Measurements from ENCODE around the gene PPP2R2B.

Gene PPP2R2B

DNA sequence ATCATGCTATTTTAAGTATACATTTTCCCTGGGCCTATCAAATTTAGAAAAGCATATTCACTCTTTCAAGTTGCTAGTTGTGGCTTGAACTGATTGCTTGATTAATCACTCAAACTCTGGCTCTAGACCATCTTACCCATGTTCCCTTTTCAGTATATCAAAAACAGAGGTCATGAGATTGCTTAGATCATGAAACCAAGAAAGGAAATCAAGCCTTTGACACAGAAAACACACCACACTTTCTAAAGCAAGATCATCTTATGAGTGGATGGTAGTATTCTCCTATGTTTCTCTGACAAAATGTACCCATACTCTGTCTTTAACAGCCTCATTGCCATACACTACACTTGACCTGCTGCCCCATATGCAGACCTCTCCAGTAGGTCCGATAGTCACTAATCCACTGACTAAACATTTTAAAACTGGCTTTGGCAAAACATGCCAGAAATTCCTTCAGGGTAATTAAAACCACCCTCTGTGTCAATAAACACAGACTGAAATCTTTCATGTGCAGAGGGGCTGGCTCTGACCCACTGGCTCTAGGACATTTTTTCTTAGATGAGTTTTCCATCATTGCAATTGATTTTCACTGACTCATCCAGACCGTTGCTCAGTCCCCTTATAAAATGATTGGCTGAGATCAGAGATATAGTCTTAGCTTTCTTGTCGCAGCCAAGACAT lies 18.2 kb downstream of the PPP2R2B start:
- Histone ChIP-seq H3K4me3 (ENCODE audit: insufficient read depth in 1 of 2, low read depth in 1 of 2, low read length in 2 of 2) (no peak overlapping the region), H4K91ac (ENCODE audit: low read length) (no peak overlapping the region), H3K23ac (ENCODE audit: low read length in 2 of 2) (no peak overlapping the region), H3K27ac (ENCODE audit: low read length, poor library complexity, severe bottlenecking) (peak overlapping the region; percentile 72), H3K27me3 (ENCODE audit: control insufficient read depth in 1 of 2, insufficient read depth in 1 of 2, low read length in 2 of 2) (no peaks in the 10 kb centered on the region), H2BK12ac (ENCODE audit: low read length in 2 of 2) (no peak overlapping the region), H3K36me3 (ENCODE audit: control insufficient read depth in 1 of 2, insufficient read depth in 2 of 2, low read depth in 1 of 2, low read length in 2 of 2) (no peaks in the 10 kb centered on the region), H3K79me1 (replicated peaks; ENCODE audit: low read length, poor library complexity, severe bottlenecking) (no peaks in the 10 kb centered on the region), H3K18ac (ENCODE audit: low read depth in 1 of 2, low read length in 2 of 2) (no peak overlapping the region), H3K4ac (ENCODE audit: low read depth in 1 of 2, low read length in 2 of 2) (no peak overlapping the region), H3K9me3 (ENCODE audit: control insufficient read depth, low read length) (no peaks in the 10 kb centered on the region), H2BK120ac (ENCODE audit: low read depth, low read length) (no peak overlapping the region), H3K9ac (ENCODE audit: low read length) (no peak overlapping the region), H2BK15ac (ENCODE audit: low read depth, poor library complexity, severe bottlenecking) (no peak overlapping the region), H3K4me1 (ENCODE audit: control insufficient read depth, insufficient read depth, low read depth, low read length) (no peaks in the 10 kb centered on the region), H3K14ac (ENCODE audit: low read length in 2 of 2) (no peak overlapping the region), H3K4me2 (ENCODE audit: low read length, poor library complexity, severe bottlenecking) (no peak overlapping the region), H4K8ac (ENCODE audit: low read length) (no peak overlapping the region), H2AK5ac (ENCODE audit: low read length, severe bottlenecking) (no peak overlapping the region), H2AFZ (ENCODE audit: low read depth, low read length) (no peak overlapping the region), H2BK5ac (ENCODE audit: low read depth, low read length, poor library complexity, severe bottlenecking) (no peak overlapping the region)
- DNase-seq, result peak; percentile 4
- WGBS, result 28% methylated on average over 3 of the region's 3 CpGs

DNA sequence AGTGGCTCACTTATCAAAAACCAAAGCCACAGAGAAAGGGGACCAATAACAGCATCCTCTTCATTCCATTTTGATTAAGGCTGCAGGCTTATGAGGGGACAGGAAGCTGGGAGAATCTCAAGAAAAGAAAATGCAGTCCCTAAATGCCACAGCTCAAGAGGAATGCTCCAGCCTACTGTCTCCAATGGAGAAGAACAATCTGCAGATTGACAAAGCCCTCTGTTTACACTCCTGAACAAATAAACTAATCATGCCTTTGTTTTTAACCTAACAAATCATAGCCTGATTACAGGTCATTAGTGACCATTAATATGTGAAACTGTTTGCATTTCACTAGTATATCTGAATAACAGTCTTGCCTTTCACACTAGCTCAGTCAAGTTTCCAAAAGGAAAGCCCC lies 26.5 kb downstream of the PPP2R2B start:
- Histone ChIP-seq H3K23ac (ENCODE audit: low read length in 2 of 2) (no peak overlapping the region), H2BK5ac (ENCODE audit: low read depth, low read length, poor library complexity, severe bottlenecking) (no peak overlapping the region), H3K4me2 (ENCODE audit: low read length, poor library complexity, severe bottlenecking) (no peak overlapping the region), H3K9me3 (ENCODE audit: control insufficient read depth, low read length) (no peaks in the 10 kb centered on the region), H2AK5ac (ENCODE audit: low read length, severe bottlenecking) (no peak overlapping the region), H2BK120ac (ENCODE audit: low read depth, low read length) (no peak overlapping the region), H4K91ac (ENCODE audit: low read length) (no peak overlapping the region), H2BK15ac (ENCODE audit: low read depth, poor library complexity, severe bottlenecking) (no peak overlapping the region), H3K4me1 (ENCODE audit: control insufficient read depth, insufficient read depth, low read depth, low read length) (no peaks in the 10 kb centered on the region), H3K18ac (ENCODE audit: low read depth in 1 of 2, low read length in 2 of 2) (no peak overlapping the region), H3K9ac (ENCODE audit: low read length) (no peak overlapping the region), H3K36me3 (ENCODE audit: control insufficient read depth in 1 of 2, insufficient read depth in 2 of 2, low read depth in 1 of 2, low read length in 2 of 2) (no peaks in the 10 kb centered on the region), H3K4ac (ENCODE audit: low read depth in 1 of 2, low read length in 2 of 2) (no peak overlapping the region), H4K8ac (ENCODE audit: low read length) (no peak overlapping the region), H3K4me3 (ENCODE audit: insufficient read depth in 1 of 2, low read depth in 1 of 2, low read length in 2 of 2) (no peak overlapping the region), H3K14ac (ENCODE audit: low read length in 2 of 2) (no peak overlapping the region), H2BK12ac (ENCODE audit: low read length in 2 of 2) (no peak overlapping the region), H3K27ac (ENCODE audit: low read length, poor library complexity, severe bottlenecking) (no peak overlapping the region), H3K27me3 (ENCODE audit: control insufficient read depth in 1 of 2, insufficient read depth in 1 of 2, low read length in 2 of 2) (no peaks in the 10 kb centered on the region), H2AFZ (ENCODE audit: low read depth, low read length) (no peak overlapping the region), H3K79me1 (replicated peaks; ENCODE audit: low read length, poor library complexity, severe bottlenecking) (no peaks in the 10 kb centered on the region)
- no peak for DNase-seq

DNA sequence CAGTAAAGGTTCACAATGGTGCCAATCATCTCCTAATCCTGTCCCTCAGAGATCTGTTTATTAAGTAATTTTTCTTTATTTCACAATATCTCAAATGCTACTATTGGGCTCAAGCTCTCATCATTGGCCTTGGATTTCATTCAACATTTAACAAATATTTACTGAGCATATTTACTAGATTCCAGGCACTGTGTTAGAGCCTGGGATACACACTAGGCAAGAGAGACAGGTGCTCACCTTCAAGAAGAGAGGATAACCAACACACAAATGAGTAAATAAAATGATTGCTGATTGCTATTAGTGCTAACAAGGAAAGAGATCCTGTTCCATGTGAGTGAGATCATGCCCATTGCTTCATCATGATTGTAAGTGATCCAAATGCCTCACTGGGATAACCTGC lies 27.4 kb downstream of the PPP2R2B start:
- Histone ChIP-seq H3K4me1 (ENCODE audit: control insufficient read depth, insufficient read depth, low read depth, low read length) (no peaks in the 10 kb centered on the region), H3K79me1 (replicated peaks; ENCODE audit: low read length, poor library complexity, severe bottlenecking) (no peaks in the 10 kb centered on the region), H2BK12ac (ENCODE audit: low read length in 2 of 2) (no peak overlapping the region), H2AK5ac (ENCODE audit: low read length, severe bottlenecking) (no peak overlapping the region), H3K4me2 (ENCODE audit: low read length, poor library complexity, severe bottlenecking) (no peak overlapping the region), H2AFZ (ENCODE audit: low read depth, low read length) (no peak overlapping the region), H3K4me3 (ENCODE audit: insufficient read depth in 1 of 2, low read depth in 1 of 2, low read length in 2 of 2) (no peak overlapping the region), H2BK5ac (ENCODE audit: low read depth, low read length, poor library complexity, severe bottlenecking) (no peak overlapping the region), H3K18ac (ENCODE audit: low read depth in 1 of 2, low read length in 2 of 2) (no peak overlapping the region), H3K9me3 (ENCODE audit: control insufficient read depth, low read length) (no peaks in the 10 kb centered on the region), H3K23ac (ENCODE audit: low read length in 2 of 2) (no peak overlapping the region), H2BK15ac (ENCODE audit: low read depth, poor library complexity, severe bottlenecking) (no peak overlapping the region), H3K9ac (ENCODE audit: low read length) (no peak overlapping the region), H2BK120ac (ENCODE audit: low read depth, low read length) (no peak overlapping the region), H3K4ac (ENCODE audit: low read depth in 1 of 2, low read length in 2 of 2) (no peak overlapping the region), H3K27ac (ENCODE audit: low read length, poor library complexity, severe bottlenecking) (no peak overlapping the region), H4K8ac (ENCODE audit: low read length) (no peak overlapping the region), H3K14ac (ENCODE audit: low read length in 2 of 2) (no peak overlapping the region), H3K36me3 (ENCODE audit: control insufficient read depth in 1 of 2, insufficient read depth in 2 of 2, low read depth in 1 of 2, low read length in 2 of 2) (no peaks in the 10 kb centered on the region), H4K91ac (ENCODE audit: low read length) (no peak overlapping the region), H3K27me3 (ENCODE audit: control insufficient read depth in 1 of 2, insufficient read depth in 1 of 2, low read length in 2 of 2) (no peaks in the 10 kb centered on the region)
- DNase-seq, result no peak

DNA sequence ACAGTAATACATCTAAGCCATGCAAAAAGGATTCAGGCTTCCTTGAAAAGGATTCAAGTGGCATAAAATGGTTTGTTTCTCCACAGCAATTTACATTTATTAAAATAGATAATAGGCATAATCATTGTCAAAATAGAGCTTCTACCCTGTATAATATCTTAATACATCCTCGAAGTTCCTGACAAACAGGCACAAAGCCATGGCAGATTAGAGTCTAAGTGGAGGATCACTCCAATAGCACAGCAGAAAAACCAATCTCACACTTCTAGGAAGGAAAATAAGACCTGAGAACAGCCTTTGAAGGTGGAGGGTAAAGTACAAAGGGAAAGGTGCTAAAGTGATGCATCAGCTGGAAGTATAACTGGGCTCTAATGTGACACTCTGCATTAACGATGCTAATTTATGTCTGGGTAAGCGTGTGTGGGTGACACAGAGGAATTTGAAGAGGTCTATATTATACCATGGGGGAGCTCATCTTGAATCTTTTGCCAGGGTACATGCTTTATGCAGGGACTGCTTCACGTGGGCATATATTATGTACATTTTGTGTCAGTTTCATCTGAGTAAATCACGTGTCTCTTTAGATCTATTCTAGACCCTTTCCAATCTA lies 28.8 kb downstream of the PPP2R2B start:
- no peak overlapping the region for H4K91ac ChIP-seq (ENCODE audit: low read length)
- no peak overlapping the region for H3K23ac ChIP-seq (ENCODE audit: low read length in 2 of 2)
- no peak for DNase-seq
- no peak overlapping the region for H2AK5ac ChIP-seq (ENCODE audit: low read length, severe bottlenecking)
- H3K4me1 ChIP-seq (ENCODE audit: control insufficient read depth, insufficient read depth, low read depth, low read length), result no peaks in the 10 kb centered on the region
- H2BK120ac ChIP-seq (ENCODE audit: low read depth, low read length), result no peak overlapping the region
- H2BK12ac ChIP-seq (ENCODE audit: low read length in 2 of 2), result no peak overlapping the region
- H3K4ac ChIP-seq (ENCODE audit: low read depth in 1 of 2, low read length in 2 of 2), result no peak overlapping the region
- no peak overlapping the region for H4K8ac ChIP-seq (ENCODE audit: low read length)
- H3K4me3 ChIP-seq (ENCODE audit: insufficient read depth in 1 of 2, low read depth in 1 of 2, low read length in 2 of 2), result no peak overlapping the region
- H3K4me2 ChIP-seq (ENCODE audit: low read length, poor library complexity, severe bottlenecking), result no peak overlapping the region
- no peak overlapping the region for H2BK15ac ChIP-seq (ENCODE audit: low read depth, poor library complexity, severe bottlenecking)
- WGBS, result 65% methylated on average over 5 of the region's 5 CpGs
- H3K9ac ChIP-seq (ENCODE audit: low read length), result no peak overlapping the region
- H3K27me3 ChIP-seq (ENCODE audit: control insufficient read depth in 1 of 2, insufficient read depth in 1 of 2, low read length in 2 of 2), result no peaks in the 10 kb centered on the region
- H2AFZ ChIP-seq (ENCODE audit: low read depth, low read length), result no peak overlapping the region
- no peak overlapping the region for H3K27ac ChIP-seq (ENCODE audit: low read length, poor library complexity, severe bottlenecking)
- no peaks in the 10 kb centered on the region for H3K79me1 ChIP-seq (replicated peaks; ENCODE audit: low read length, poor library complexity, severe bottlenecking)
- H3K36me3 ChIP-seq (ENCODE audit: control insufficient read depth in 1 of 2, insufficient read depth in 2 of 2, low read depth in 1 of 2, low read length in 2 of 2), result no peaks in the 10 kb centered on the region
- no peaks in the 10 kb centered on the region for H3K9me3 ChIP-seq (ENCODE audit: control insufficient read depth, low read length)
- H2BK5ac ChIP-seq (ENCODE audit: low read depth, low read length, poor library complexity, severe bottlenecking), result no peak overlapping the region
- H3K14ac ChIP-seq (ENCODE audit: low read length in 2 of 2), result no peak overlapping the region
- H3K18ac ChIP-seq (ENCODE audit: low read depth in 1 of 2, low read length in 2 of 2), result no peak overlapping the region

All from mesenchymal stem cell (in vitro differentiated cells and primary cell).